H1 (cell line): ENCODE measurements around the gene SCN11A. TPM values are rescaled to one million over a fixed set of nuclear protein-coding genes. Genes with fewer than 3 reads are reported as not detected.

Experiments
- KDM5A ChIP-seq: fragments of 200-600 bp; IDR thresholded peaks from 2 replicates; pipeline ENCODE4 v1.7.1; 2012; ENCODE audit warnings: mild to moderate bottlenecking, low read length, inconsistent platforms, mixed read lengths
- MAFK ChIP-seq: IDR thresholded peaks from 2 replicates; pipeline ENCODE4 v1.6.1; 2012; ENCODE audit warnings: low read depth, mild to moderate bottlenecking, improper control_type of control experiment, low read length
- polyA plus RNA-seq, 7 experiments: library from polyadenylated mRNA; depleted of rRNA in 3 of 7; stranded (reverse) in 5 of 7; unstranded in 2 of 7; fragments of >200 nt in 5 of 7; fragments of 200-250 nt in 2 of 7; gene quantifications; 1 replicate in 5 of 7; 2 replicates in 1 of 7; 4 replicates in 1 of 7; pipeline versions ENCODE4 v1.2.1 to v1.2.3, GENCODE V29; 2011 to 2013; ENCODE audit warnings: missing spikeins in 2 of 7, mixed read lengths in 2 of 7
- total RNA-seq: library from RNA; stranded (reverse); fragmentation: NEBNext Ultra II Directional; extraction: Animal tissue kit (Norgen Biotek cat#: 25700); gene quantifications from 2 replicates; pipeline ENCODE4 v1.2.1, GENCODE V29; 2021

Gene SCN11A
- total and polyA plus RNA-seq, 2 of the 8 experiments (the other 6 are each of a cell fraction or from before 2014, with no cell fraction given) = 0.11 to 0.21 TPM

GRCh38 chr3:39052583-39052982, 839 bp upstream of the SCN11A start (continued):
- TF ChIP-seq MAFK (no peak), KDM5A (no peak)
